ENCODE measurements around the gene EVA1C.
"Not testable (repeated sequence)": the region's sequence is repeated elsewhere in the genome, so short reads cannot be mapped to it uniquely, and the experiment has no call there.

EVA1C gene

DNA sequence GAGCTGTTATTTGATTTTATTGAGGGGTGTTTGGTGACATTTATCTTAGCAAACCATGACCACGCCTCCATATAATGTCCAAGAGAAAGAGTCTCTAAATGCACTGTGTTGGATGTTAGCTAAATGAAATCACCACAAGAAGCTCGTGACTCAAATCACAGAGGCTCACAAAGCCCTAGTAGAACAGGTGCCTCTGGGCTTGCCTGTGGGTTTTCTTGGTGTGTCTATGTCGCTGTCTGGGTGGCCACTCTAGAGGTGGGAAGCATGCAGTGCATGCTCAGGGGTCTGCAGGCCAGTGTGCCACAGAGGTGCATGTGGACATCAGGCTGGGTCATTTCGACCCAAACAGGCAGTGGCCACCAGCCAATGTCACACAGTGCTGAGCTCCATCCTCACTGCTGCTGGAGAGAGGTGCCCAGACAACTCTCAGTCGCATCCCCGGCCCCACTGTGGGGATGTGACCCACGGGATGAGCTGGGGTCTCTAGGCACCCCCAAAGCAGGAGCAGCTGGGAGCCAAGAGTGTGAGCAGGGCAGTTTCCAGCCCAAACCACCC lies 94.0 kb downstream of the EVA1C start:
- DNase-seq, result not testable (repeated sequence)

DNA sequence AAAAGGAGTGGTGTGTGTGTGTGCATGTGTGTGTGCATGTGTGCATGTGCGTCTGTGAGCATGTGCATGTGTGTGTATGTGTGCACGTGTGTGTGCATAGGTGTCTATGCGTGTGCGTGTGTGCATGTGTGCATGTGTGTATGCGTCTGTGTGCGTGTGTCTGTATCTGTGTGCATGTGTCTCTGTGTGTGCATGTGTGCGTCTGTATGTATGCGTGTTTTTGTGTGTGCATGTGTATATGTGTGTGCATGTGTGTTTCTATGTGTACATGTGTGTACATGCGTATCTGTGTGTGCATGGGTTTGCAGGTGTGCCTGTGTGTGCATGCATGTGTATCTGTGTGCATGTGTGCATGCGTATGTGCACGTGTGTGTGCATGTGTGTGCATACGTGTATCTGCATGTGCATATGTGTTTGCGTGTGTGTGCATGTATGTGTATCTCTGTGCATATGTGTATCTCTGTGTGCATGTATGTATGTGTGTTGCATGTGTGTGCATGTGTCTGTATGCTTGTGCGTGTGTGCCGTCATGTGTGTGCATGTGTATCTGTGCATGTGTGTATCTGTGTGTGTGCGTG lies 94.9 kb downstream of the EVA1C start:
- DNase-seq, result no peak

DNA sequence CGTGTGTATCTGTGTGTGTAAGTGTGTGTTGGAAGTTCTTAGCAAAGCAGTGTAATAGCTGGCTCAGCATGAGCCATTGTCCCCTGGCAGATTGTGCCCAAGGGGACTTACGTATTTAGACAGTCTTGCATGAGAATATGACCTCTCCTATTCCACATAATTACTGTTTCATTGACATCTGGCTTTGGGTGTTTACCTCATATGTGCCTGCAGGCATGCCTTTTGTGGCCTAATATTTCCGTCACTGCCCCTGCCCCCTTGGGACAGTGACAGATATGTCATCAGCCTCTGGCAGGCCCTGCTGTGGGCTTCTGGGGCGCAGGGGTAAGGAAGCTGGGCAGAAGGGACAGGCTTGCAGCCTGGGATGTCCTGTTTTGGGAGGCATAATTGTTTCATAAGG lies 95.5 kb downstream of the EVA1C start:
- DNase-seq, result peak in 2 of 3 experiments; percentile 9 to 66

DNA sequence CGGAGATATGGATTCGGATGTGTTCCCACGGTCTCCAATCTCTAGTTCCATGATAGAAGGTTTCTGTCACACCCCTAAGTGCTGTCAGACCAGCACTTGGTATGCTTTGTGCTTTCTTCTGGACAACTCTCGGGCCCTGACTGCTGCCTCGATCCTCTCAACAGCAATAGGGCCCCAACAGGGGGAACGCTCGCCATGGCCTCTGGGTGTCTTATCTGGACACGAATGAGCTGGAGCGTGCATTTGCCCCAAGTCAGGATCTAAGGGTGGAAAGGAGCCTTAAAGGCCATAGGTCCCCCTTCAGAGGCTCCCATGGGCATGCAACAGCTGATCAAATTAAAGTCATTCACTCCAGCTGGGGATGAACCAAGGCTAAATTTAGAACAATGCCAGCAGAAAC lies 96.1 kb downstream of the EVA1C start:
- DNase-seq, result no peak

DNA sequence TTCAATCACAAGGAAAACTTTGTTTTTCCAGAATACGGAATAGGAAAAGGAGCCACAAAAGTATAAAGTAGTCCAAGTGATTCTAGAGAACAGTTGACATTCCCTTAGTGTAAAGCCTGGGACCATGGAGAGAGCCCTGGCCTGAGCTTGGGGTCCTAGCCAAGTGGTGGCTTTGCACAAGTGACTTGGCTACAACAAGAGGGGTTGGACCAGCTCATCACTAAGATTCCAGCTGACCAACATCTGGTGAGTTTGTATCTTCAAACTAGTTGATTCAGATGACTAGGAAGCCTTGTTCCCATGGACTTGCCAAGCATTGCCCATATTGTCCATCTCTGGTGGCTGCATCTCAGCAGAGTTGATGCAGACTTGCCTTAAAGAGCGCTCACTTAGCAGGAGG lies 96.5 kb downstream of the EVA1C start:
- not testable (repeated sequence) for DNase-seq

DNA sequence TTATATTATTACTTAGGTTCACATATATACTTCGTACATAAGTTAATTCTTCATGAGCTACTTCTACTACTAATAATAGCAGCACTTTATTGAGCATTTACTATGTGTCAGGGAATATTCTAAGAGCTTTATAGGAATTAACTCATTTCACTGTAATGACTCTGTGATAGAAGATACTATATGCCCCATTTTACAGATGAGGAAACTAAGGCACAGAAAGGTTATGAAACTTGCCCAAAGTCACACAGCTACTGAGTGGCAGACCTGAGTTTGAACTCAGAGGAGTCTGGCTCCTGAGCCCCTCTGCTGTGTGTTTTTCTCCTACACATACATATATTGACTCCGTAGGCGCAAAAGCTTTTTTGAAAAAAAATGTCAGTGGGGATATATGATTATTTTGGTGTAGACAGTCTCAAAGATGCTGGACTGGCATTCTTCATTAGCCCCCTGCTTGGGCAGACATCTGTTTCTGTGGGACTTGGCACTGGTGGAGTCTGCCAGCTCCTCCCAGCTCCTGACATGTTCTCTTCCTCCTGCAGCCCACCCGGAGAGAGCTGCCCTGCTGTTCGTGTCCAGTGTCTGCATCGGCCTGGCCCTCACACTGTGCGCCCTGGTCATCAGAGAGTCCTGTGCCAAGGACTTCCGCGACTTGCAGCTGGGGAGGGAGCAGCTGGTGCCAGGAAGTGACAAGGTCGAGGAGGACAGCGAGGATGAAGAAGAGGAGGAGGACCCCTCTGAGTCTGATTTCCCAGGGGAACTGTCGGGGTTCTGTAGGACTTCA lies 102.0 kb downstream of the EVA1C start:
- DNase-seq, result no peak

DNA sequence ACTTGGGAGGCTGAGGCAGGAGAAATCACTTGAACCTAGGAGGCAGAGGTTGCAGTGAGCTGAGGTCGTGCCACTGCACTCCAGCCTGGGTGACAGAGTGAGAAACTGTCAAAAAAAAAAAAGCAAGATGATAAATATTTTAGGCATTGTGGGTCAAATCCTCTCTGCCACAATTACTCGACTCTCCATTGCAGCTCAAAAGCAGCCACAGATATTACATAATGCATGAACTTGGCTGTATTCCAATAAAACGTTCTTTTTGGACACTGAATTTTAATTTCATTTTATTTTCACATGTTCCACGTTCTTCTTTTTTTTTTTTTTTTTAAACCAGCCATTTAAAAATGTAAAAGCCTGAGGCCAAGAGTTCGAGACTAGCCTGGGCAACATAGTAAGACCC lies 103.4 kb downstream of the EVA1C start:
- DNase-seq, result no peak

DNA sequence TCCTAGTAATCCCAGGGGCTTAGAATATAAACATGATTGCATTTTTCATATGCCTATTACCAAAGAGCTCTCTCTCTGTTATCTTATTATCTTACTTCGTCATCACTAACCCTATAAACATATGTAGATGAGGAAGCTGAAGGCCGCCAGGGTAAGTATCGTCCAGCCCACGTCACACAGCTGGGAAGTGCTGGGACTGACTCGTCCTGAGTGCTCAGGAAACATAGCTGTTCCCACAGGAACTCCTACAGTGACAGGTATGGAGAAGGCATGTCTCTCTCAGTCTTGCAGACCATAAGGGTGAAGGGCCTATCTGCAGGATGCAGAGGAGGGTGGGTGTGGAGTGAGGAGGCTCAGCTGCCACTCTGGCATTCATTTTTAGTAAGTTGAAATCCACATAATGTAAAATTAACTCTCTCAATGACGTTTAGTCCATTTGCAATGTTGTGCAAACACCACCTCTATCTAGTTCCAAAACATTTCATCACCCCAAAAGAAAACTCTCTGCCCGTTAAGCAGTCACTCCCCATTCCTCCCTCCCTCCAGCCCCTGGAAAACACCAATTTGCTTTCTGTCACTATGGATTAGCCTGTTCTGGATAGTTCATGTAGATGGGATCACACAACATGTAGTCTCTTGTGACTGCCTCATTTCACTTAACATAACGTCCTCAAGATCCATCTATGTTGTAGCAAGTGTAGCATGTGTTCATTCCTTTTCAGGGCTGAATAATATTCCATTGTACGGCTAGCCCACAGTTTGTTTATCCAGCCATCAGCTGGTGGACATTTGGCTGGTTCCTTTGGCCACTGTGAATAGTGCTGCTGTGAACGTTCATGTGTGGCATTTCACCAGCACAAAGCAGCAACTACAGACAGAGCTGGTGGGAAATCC lies 104.5 kb downstream of the EVA1C start:
- no peak for DNase-seq

DNA sequence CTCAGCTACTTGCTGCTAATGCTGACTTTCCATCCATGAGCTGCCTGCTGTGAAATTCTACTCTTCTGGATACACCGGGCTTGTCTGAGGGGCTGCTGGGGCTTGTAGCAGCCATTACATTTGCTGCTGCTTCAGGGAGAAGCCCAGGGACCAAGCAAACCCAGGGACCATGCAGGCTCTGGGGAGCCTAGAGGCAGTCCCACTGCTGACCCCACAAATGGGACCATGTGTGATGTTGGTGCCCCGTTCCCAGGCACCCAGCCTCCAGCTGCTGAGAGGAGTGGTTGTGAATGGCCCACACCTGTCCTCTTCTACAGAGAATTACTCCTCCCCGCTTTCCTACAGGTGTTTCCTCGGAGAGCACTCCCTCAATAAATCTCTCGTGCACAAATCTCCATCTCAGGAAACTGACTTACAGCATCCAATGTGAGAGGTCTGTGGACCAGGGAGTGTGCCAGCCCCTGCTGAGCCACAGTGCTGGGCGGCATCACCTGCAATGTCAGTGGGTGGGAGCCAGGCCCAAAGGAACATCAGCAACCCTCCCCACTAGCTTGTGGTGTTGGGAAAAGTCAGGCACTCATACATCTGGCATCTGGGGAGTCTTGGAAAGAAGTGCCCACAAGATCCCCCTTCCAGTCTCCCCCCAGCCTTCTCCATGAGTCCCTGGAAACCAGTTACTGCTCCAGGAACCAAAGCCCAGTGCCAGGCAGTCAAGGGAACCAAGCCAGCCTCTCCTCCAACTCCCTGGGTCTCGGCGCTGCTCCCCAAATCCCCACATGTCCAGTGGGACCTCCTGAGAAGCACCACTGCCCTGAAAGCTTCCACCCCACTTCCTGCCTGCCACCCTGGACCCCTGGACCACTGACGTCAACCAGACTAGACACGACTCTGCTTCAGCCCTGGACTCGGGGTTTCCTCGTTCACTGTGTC lies 107.7 kb downstream of the EVA1C start:
- no peak for DNase-seq

DNA sequence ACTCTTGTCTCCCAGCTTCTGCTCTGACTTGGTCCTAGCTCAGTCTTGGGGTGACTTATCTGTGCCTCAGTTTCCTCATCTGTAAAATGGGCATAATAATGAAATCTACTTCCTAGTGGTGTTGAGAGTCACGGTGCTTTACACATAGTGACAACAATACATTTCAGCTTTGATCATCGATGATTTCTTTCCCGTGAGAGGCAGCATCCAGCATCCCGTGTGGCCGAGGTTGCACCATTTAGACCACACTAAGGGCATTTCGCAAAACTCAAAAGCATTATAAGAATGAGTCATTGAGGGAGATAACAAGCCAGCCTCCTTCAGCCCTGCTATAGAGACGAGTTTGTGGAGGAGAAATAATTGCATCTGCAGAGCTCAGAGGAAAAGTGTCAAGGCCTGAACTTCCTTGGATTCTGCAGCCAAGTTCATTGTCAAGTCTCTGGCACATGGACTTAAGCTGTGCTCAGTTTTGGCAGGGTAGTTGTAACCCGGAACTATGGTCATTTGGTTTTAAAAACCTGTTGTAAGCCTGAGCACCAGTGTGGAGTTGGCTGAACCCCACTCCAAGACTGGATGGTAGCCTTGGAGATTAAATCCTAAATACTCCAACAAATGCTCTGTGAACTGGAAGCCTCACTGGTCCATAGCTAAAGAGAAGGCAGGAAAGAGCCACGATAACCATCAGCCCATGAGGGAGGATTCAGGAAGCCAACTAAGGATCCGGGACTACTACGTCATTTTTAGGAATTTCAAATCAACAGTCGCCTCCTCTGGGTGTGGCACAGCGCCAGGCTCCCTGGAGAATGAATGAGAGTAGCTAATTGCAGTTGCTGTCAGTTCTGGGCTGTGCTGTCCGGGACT lies 108.6 kb downstream of the EVA1C start:
- DNase-seq, result peak in 1 of 3 experiments; percentile 16

DNA sequence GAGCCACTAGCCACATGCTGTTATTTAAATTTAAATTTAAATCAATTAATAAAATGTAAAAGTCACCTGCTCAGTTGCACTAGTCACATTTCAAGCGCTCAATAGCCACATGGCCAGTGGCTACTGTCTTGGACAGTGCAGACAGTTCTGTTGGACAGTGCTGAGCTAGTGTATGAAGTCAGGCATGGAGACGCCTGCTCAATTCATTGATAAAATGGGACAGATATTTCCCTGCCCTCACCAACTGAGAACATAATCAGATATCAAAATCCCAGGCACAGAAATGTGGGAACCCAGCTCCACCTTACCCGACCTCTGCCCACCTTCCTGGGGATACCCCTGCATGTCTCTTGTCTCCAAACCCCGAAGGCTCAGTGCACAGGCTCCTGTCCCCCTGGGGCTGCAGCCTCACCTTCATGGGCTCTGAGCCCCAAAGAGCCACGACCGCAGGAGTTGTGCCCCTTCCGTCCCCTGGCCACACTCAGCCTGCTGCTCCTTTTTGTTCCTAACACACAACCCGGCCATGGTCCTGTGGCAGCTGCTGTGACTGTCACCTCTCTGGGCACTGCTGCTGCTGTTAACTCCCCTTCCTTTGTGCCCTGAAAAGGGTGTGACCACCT lies 109.3 kb downstream of the EVA1C start:
- no peak for DNase-seq

DNA sequence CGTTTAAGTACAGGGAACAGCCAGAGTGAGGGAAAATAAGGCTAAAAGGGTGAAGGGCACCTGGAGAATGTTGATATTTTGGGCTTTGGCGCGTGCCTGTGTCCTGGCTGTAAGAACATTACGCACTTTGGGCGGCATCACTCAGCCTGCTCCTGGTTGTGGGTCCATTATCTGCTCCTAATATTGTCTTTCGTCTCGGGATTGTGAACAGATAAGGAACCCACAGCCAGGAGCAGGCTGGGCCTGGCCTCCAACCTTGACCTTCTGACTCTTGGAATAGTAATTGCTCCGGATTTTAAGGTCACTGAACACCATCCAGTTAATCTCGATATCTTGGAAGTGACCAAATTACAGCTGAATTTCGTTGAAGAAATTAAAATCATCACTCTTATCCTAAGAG lies 111.0 kb downstream of the EVA1C start:
- DNase-seq, result no peak

DNA sequence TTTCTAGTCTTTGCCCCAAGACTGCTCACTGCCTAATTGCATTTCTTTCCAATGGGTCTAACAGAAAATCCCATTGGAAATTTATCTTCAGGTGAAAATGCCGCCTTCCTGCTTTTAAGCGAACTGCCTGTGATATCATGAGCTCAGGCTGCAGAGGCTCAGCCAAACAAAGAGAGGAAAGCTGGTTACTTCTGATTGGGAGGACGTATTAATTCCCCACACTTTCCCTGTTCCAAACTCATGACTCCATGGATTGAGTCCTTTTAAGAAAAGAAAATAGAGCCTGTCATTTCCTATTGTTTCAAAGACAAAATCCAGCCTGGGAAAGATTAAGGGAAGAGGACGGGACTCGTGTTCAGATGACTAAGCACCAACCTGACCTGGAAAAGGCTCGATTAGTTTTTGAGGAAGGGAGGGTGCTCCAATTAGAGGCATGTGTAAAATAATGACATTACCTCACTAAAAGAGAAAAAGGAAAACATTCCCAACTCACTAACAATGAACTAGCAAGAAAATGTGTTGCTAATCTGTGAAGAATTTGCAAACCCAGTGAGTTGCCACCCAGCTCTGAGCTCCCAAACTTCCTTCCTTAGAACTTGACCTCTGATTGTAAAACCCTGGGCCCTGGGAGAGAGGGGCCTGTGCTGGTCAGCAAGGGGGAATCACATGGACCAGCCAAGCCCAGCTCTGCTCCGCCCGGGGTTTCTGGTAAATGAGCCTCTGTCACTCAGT lies 111.6 kb downstream of the EVA1C start:
- DNase-seq, result no peak

DNA sequence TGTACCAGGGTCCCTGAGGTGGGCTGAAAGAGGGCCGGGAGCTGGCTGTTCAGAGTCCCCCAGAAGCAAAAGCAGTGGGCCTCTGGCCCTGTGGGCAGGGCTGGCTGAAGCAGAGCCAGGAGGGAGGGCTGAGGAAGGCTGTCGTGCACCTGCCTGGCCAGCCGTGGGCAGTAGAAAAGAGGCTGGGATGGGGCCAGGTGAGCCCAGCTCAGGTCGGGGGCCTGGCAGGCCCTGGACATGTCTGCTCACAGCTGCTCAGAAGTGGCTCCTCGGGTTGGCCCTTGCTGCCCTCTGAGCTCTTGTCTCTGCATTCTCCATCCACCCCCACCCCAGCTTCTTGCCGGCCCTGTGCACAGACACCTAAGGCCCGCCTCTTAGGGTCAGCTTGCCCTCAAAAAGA lies 112.8 kb downstream of the EVA1C start:
- DNase-seq, result no peak

DNA sequence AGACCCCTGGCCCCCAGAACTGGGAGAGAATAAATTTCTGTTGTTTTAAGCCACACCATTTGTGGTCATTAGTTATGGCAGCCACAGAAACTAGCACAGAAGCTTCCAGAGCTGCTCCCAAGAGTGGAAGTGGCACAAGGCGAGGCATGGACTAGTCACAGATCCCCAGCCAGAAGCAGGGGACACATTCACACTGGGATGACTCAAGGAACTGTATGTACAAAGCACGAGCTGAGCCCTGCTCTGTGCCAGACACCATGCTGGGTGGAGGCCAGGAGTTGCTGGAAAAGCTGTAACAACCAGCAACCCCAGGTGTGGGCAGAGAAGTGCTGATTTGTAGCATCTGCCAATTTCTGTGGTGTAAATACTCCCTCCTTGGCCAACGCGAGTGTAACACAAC lies 117.2 kb downstream of the EVA1C start:
- DNase-seq, result no peak

DNA sequence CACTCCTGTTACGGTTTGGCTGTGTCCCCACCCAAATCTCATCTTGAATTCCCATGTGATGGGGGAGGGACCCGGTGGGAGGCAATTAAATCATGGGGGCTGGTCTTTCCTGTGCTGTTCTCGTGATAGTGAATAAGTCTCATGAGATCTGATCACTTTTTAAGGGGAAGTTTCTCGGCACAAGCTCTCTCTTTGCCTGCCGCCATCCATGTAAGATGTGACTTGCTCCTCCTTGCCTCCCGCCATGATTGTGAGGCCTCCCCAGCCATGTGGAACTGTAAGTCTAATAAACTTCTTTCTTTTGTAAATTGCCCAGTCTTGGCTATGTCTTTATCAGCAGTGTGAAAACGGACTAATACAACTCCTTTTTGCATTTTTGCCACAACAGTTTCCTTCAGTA lies 118.3 kb downstream of the EVA1C start:
- not testable (repeated sequence) for DNase-seq

DNA sequence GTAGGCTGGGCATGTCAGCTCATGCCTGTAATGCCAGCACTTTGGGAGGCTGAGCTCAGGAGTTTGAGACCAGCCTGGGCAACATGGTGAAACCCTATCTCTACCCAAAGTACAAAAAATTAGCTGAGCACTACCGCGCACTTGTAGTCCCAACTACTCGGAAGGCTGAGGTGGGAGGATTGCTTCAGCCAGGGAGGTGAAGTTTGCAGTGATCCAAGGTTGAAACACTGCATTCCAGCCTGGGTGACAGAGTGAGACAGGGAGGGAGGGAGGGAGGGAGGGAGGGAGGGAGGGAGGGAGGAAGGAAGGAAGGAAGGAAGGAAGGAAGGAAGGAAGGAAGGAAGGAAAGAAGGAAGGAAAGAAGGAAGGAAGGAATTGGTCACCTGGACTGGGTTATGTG lies 119.1 kb downstream of the EVA1C start:
- DNase-seq, result not testable (repeated sequence)

DNA sequence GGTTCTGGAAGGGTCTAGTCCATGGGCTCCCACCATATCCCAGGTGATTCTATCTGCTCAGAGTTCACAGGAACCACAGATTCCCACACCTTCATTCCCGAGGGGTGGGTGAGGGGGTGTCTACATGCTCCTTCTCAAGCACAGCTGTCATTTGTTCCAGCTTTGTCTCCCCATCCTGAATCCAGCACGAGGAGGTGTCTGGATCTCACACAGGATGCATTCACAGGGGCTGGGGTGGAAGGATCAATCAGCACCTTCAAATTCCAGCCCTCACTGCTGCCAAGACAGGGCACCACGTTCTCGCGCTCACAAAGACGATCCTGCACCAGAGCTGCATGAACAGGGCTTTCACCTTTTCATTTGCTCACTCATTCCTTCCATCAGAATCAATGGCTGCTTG lies 120.1 kb downstream of the EVA1C start:
- no peak for DNase-seq

DNA sequence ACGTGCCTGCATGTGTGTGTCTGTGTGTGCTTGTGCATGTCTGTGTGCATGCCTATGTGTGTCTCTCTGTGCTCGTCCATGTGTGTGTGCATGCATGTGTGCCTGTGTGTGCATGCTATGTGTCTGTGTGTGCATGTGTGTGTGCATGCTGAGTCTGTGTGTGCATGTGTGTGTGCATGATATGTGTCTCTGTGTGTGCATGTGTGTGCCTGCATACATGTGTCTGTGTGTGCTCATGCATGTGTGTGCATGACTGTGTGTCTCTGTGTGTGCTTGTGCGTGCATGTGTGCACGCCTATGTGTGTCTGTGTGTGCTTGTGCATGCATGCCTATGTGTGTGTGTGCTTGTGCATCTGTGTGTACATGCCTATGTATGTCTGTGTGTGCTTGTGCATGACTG lies 120.5 kb downstream of the EVA1C start:
- DNase-seq, result no peak

DNA sequence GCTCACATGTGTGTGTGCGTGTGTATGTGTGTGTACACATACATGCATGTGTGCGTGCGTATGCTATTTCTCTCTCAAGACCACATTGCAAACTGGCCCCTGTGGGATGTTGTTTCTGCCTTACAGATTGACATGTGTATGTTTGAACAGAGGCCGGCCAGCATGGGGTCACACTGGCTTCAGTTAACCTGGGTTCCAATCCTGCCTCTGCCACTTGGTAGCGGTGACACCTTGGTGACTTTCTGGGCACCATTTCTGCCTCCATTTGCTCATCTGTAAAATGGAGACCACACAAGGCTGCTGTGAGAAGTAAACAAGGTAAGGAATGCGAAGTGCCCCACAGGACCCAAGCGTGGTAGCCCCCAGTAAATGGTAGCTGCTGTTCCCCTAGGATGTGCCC lies 121.1 kb downstream of the EVA1C start:
- DNase-seq, result no peak
